Liver (tissue), 9 donors: ENCODE results near the gene ATF7. TPM values are rescaled to one million over a fixed set of nuclear protein-coding genes. Genes with fewer than 3 reads are reported as not detected.

Experiments
- DNase-seq: peaks from one replicate; pipeline ENCODE4 v3.0.0-alpha.2; 2017; ENCODE audit warnings: low spot score
- H3K27ac ChIP-seq, 2 donors: one replicate each; pipeline ENCODE4 v1.7.0; 2013; ENCODE audit warnings: inconsistent platforms in 2 of 2, low read length in 2 of 2, control low read depth in 1 of 2, low read depth in 1 of 2, mild to moderate bottlenecking in 1 of 2
- H3K27me3 ChIP-seq, 4 donors: one replicate each; pipeline versions ENCODE4 v1.6.1 to v1.7.0; 2013; ENCODE audit warnings: low read length in 3 of 4, inconsistent platforms in 1 of 4, mild to moderate bottlenecking in 1 of 4, moderate library complexity in 1 of 4; ENCODE audit not compliant: control insufficient read depth in 4 of 4, insufficient read depth in 4 of 4
- H3K36me3 ChIP-seq, 4 donors: one replicate each; pipeline versions ENCODE4 v1.6.1 to v1.7.0; 2013; ENCODE audit warnings: low read length in 3 of 4, mild to moderate bottlenecking in 3 of 4, low read depth in 1 of 4, moderate library complexity in 1 of 4; ENCODE audit not compliant: control insufficient read depth in 4 of 4, insufficient read depth in 3 of 4
- H3K4me1 ChIP-seq, 4 donors: one replicate each; pipeline versions ENCODE4 v1.6.1 to v1.7.0; 2013; ENCODE audit warnings: low read length in 3 of 4, mild to moderate bottlenecking in 3 of 4, moderate library complexity in 1 of 4; ENCODE audit not compliant: control insufficient read depth in 4 of 4, insufficient read depth in 4 of 4
- H3K4me3 ChIP-seq, 3 donors: one replicate each; pipeline versions ENCODE4 v1.6.1 to v1.7.0; 2013; ENCODE audit warnings: low read length in 3 of 3, control low read depth in 1 of 3, low read depth in 1 of 3, mild to moderate bottlenecking in 1 of 3
- H3K9ac ChIP-seq, 2 donors: one replicate each; pipeline ENCODE4 v1.7.0; 2013; ENCODE audit warnings: low read length in 2 of 2, mild to moderate bottlenecking in 2 of 2, moderate library complexity in 2 of 2, control low read depth in 1 of 2, low read depth in 1 of 2
- H3K9me3 ChIP-seq, 4 donors: one replicate each; pipeline versions ENCODE4 v1.6.1 to v1.7.0; 2013; ENCODE audit warnings: low read length in 3 of 4; ENCODE audit not compliant: control insufficient read depth in 4 of 4
- EGR1 ChIP-seq, 2 donors: IDR thresholded peaks; 2 replicates each; pipeline ENCODE4 v1.6.1; 2016 to 2018; ENCODE audit warnings: antibody characterized with exemption in 2 of 2, low read depth in 2 of 2
- FOXA1 ChIP-seq: IDR thresholded peaks from 2 replicates; pipeline ENCODE4 v1.6.1; 2016; ENCODE audit warnings: antibody characterized with exemption
- FOXA2 ChIP-seq: IDR thresholded peaks from 2 replicates; pipeline ENCODE4 v1.6.1; 2016; ENCODE audit warnings: antibody characterized with exemption
- GABPA ChIP-seq, 2 donors: IDR thresholded peaks in 1 of 2; conservative IDR thresholded peaks in 1 of 2; 2 replicates each; pipeline ENCODE4 v1.6.1; 2016; ENCODE audit warnings: antibody characterized with exemption in 2 of 2, mild to moderate bottlenecking in 1 of 2, moderate library complexity in 1 of 2
- HNF4A ChIP-seq, 2 donors: conservative IDR thresholded peaks; 2 replicates each; pipeline ENCODE4 v1.6.1; 2016; ENCODE audit warnings: antibody characterized with exemption in 2 of 2, mild to moderate bottlenecking in 2 of 2
- HNF4G ChIP-seq: IDR thresholded peaks from 2 replicates; pipeline ENCODE4 v1.6.1; 2016; ENCODE audit warnings: antibody characterized with exemption
- JUND ChIP-seq, 2 donors: IDR thresholded peaks; 2 replicates each; pipeline ENCODE4 v1.6.1; 2016; ENCODE audit warnings: antibody characterized with exemption in 2 of 2
- NR2F2 ChIP-seq: IDR thresholded peaks from 2 replicates; pipeline ENCODE4 v1.6.1; 2016; ENCODE audit warnings: antibody characterized with exemption
- RXRA ChIP-seq, 2 donors: IDR thresholded peaks; 2 replicates each; pipeline ENCODE4 v1.6.1; 2017 to 2018; ENCODE audit warnings: antibody characterized with exemption in 2 of 2, mild to moderate bottlenecking in 1 of 2
- SP1 ChIP-seq: IDR thresholded peaks from 2 replicates; pipeline ENCODE4 v1.6.1; 2018; ENCODE audit warnings: antibody characterized with exemption, mild to moderate bottlenecking
- TAF1 ChIP-seq: conservative IDR thresholded peaks from 2 replicates; pipeline ENCODE4 v1.6.1; 2016; ENCODE audit warnings: antibody characterized with exemption, mild to moderate bottlenecking
- WGBS: extraction: QIAGEN DNeasy Blood & Tissue Kit; methylation state at CpG from one replicate; pipeline ENCODE4 v1.1.7; 2013; 5-methylcytosine and 5-hydroxymethylcytosine counted together
- polyA plus RNA-seq, 2 donors: library from polyadenylated mRNA; stranded (reverse) in 1 of 2; unstranded in 1 of 2; fragments of 200-250 nt in 1 of 2; fragments of >200 nt in 1 of 2; fragmentation: Nextera tagmentation in 1 of 2; extraction: Ambion mirVana in 1 of 2; gene quantifications; one replicate each; pipeline versions ENCODE4 v1.2.1 to v1.2.3, GENCODE V29; 2013 to 2015
- total RNA-seq, 2 donors: library from RNA; depleted of rRNA; stranded (reverse); fragments of >200 nt; gene quantifications; one replicate each; pipeline ENCODE4 v1.2.3, GENCODE V29; 2014
- TF ChIP-seq, protein P1 (sequence below): IDR thresholded peaks from 2 replicates; pipeline ENCODE4 v1.6.1; 2016; ENCODE audit warnings: antibody characterized with exemption, mild to moderate bottlenecking
- TF ChIP-seq, protein P2 (sequence below): IDR thresholded peaks from 2 replicates; pipeline ENCODE4 v1.6.1; 2016; ENCODE audit warnings: antibody characterized with exemption
- TF ChIP-seq, protein P3 (sequence below): IDR thresholded peaks from 2 replicates; pipeline ENCODE4 v1.6.1; 2016; ENCODE audit warnings: antibody characterized with exemption
- donor health status: healthy.
- donor health status: healthy.
- donor health status: healthy.
- donor health status: healthy.
- donor health status: healthy.

Gene ATF7
- total and polyA plus RNA-seq, 4 donors, result 5.3 to 14.5 (median 9.9) TPM

DNA sequence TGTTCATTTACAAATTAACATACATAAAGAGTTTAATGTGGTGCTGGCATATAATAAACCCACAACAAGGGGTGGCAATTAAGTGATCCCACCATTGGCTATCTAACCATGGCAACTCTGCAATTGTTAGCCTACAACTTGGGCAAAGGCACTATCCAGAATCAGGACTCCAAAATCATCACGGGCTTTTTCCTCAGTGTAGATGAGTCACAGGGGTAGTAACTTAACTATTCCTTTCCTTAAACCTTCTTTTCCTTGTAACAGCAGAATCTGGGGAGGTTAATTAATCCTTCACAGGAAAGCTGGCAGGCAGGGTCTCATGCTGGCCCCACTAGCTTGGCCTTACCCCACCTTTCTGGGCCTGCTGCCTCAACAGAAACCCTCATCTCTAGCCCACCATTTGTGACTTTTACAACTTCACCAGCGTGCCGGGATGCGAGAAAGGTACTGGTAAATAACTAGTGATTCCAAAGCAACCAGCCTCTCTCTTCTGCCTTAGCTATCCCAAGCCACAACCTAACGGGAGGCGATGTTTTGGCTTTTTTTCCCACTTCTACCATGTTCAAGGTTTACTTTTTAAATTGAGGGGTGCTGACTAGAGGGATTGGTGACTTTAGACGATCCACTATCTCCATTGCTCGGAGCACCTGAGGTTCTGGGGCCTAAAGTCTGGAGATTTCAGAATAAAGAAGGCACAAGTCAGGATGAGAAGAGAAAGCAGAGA is 49.0 kb upstream of the ATF7 start:
- TF ChIP-seq, protein P1, sequence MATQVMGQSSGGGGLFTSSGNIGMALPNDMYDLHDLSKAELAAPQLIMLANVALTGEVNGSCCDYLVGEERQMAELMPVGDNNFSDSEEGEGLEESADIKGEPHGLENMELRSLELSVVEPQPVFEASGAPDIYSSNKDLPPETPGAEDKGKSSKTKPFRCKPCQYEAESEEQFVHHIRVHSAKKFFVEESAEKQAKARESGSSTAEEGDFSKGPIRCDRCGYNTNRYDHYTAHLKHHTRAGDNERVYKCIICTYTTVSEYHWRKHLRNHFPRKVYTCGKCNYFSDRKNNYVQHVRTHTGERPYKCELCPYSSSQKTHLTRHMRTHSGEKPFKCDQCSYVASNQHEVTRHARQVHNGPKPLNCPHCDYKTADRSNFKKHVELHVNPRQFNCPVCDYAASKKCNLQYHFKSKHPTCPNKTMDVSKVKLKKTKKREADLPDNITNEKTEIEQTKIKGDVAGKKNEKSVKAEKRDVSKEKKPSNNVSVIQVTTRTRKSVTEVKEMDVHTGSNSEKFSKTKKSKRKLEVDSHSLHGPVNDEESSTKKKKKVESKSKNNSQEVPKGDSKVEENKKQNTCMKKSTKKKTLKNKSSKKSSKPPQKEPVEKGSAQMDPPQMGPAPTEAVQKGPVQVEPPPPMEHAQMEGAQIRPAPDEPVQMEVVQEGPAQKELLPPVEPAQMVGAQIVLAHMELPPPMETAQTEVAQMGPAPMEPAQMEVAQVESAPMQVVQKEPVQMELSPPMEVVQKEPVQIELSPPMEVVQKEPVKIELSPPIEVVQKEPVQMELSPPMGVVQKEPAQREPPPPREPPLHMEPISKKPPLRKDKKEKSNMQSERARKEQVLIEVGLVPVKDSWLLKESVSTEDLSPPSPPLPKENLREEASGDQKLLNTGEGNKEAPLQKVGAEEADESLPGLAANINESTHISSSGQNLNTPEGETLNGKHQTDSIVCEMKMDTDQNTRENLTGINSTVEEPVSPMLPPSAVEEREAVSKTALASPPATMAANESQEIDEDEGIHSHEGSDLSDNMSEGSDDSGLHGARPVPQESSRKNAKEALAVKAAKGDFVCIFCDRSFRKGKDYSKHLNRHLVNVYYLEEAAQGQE, result no peak
- TF ChIP-seq, protein P2, sequence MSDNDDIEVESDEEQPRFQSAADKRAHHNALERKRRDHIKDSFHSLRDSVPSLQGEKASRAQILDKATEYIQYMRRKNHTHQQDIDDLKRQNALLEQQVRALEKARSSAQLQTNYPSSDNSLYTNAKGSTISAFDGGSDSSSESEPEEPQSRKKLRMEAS, result no peak
- no peak for TF ChIP-seq JUND (IDR thresholded peaks at IDR 0.05)
- H3K9ac ChIP-seq, result peak overlapping the region; percentile 7 to 14
- H3K36me3 ChIP-seq, result peaks cover 0 to 13% (median 10%) of the 10 kb centered on the region in 4 donors
- no peak for DNase-seq
- peak overlapping the region; percentile 65 to 92 (median 77) for H3K4me3 ChIP-seq
- H3K9me3 ChIP-seq, result no peaks in the 10 kb centered on the region
- 39% methylated on average over 8 of the region's 8 CpGs for WGBS
- peak overlapping the region; percentile 89 to 90 for H3K27ac ChIP-seq
- peaks cover 0 to 16% (median 11%) of the 10 kb centered on the region in 4 donors for H3K4me1 ChIP-seq
- H3K27me3 ChIP-seq, result no peaks in the 10 kb centered on the region

DNA sequence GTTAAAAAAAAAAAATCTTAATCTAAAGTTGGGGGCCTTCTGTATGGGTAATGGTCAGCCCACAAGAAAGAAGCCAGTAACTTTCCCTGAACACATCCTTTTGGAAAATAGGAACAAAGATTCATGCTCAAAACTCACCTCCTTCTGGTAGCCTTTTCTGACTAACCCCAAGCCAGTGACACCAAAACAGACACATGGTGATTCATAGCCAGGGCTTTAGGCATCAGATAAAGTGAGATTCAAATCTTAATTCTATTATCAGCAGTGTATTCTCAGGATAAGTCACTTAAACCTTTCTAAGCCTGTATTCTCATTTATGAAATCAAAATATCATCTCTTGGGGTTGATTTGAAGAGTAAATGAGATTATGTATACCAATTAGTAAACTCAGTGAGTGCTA is 44.8 kb upstream of the ATF7 start:
- Histone ChIP-seq H3K9ac (no peak overlapping the region), H3K36me3 (peaks cover 9 to 39% (median 33%) of the 10 kb centered on the region in 4 donors), H3K9me3 (no peaks in the 10 kb centered on the region), H3K4me3 (no peak overlapping the region), H3K27ac (no peak overlapping the region), H3K27me3 (no peaks in the 10 kb centered on the region), H3K4me1 (peaks cover 0 to 9% (median 7%) of the 10 kb centered on the region in 4 donors)
- DNase-seq, result no peak
- no peak for TF ChIP-seq RXRA (IDR thresholded peaks at IDR 0.05)
- TF ChIP-seq EGR1 (IDR thresholded peaks at IDR 0.05; ENCODE audit: low read depth in 2 of 2), result no peak
- no peak for TF ChIP-seq JUND (IDR thresholded peaks at IDR 0.05)
- TF ChIP-seq GABPA (IDR thresholded peaks at IDR 0.05 in 1 of 2, conservative IDR thresholded peaks at IDR 0.05 in 1 of 2), result no peak
- no peak for TF ChIP-seq HNF4G
- no peak for TF ChIP-seq SP1
- TF ChIP-seq, protein P3, sequence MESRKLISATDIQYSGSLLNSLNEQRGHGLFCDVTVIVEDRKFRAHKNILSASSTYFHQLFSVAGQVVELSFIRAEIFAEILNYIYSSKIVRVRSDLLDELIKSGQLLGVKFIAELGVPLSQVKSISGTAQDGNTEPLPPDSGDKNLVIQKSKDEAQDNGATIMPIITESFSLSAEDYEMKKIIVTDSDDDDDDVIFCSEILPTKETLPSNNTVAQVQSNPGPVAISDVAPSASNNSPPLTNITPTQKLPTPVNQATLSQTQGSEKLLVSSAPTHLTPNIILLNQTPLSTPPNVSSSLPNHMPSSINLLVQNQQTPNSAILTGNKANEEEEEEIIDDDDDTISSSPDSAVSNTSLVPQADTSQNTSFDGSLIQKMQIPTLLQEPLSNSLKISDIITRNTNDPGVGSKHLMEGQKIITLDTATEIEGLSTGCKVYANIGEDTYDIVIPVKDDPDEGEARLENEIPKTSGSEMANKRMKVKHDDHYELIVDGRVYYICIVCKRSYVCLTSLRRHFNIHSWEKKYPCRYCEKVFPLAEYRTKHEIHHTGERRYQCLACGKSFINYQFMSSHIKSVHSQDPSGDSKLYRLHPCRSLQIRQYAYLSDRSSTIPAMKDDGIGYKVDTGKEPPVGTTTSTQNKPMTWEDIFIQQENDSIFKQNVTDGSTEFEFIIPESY, result no peak
- TF ChIP-seq FOXA1, result no peak
- no peak for TF ChIP-seq HNF4A (conservative IDR thresholded peaks at IDR 0.05)
- TF ChIP-seq NR2F2, result no peak
- TF ChIP-seq FOXA2, result no peak
- no peak for TF ChIP-seq TAF1
